ENCODE results near the gene RPL19.
A peak's percentile ranks its signal among the peaks of the same experiment; 100 is the strongest.
"Not testable (repeated sequence)": the region's sequence is repeated elsewhere in the genome, so short reads cannot be mapped to it uniquely, and the experiment has no call there.

Gene RPL19

GRCh38 chr17:39200070-39200879, at the start of gene RPL19:
Gene RPL19, plus strand, starts transcription at chr17:39200283. Its CDS starts 62 bp downstream, at chr17:39200345.
- peak; percentile 78 for DNase-seq

DNA sequence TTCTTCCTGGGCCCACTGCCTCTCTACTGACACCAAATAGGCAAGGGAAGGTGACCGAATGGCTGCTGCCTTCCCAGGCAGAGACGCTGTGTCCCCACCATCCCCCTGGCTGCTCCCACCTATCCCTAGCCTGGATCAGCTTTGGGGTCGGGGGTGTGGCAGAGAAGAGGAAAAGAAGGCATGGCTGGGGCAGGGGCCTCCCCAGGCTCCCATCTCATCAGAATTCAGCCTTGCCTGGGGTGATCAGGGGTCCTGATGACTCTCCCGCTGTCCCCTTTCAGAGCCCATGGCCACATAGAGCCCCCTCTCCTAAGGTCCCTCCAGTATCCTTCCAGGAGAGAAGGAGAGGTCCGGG, 49.3 kb upstream of the RPL19 start:
- no peak for DNase-seq

- DNase-seq, result no peak
Observed at GRCh38 chr17:39151150-39151942, 48.7 kb upstream of the RPL19 start, which contains the start of gene PLXDC1. Gene PLXDC1, minus strand, starts transcription at chr17:39151637. Its CDS starts 200 bp downstream, at chr17:39151437.

GRCh38 chr17:39151943-39152818, 47.9 kb upstream of the RPL19 start:
- DNase-seq, result peak; percentile 63

GRCh38 chr17:39153599-39154051, 46.5 kb upstream of the RPL19 start:
- DNase-seq, result peak; percentile 71

DNA sequence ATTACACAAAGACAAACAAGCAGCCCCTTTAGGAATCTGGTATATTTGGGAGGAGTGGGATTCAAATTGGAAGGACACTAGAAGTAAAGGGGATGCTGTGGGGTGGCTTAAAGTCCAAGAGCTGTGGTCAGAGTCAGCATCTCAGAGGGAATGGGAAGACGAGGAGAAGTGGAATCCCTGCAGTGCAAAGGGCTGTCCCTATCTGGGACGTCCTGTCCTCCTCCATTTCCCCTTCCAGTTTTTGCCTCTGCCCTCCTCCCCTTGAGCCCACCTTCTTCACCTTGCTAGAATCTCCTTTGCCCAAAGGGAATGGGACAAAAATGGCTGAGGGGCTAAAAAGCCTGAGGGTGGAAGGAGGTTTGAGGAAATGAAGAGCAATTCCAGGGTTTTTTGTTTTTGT, 44.4 kb upstream of the RPL19 start:
- DNase-seq, result no peak

DNA sequence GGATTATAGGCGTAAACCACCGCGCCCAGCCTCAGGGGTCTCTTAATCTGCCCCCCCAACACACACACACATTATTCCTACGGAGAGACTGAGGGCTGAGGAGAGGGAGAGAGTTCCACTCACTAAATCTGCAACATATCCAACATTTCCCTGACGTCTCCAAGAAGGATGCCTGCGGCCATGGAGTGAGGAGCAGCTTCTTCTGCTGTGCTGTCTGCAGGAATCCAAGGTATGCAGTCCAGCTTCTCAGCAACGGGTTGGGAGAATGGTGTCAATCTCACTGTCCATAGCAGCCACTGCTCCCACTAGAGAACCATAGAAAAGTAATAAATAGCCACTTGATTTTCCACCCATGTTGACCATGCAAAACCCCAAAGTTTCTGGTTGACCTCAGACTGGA, 43.6 kb upstream of the RPL19 start:
- DNase-seq, result no peak

- DNase-seq, result no peak
Observed at GRCh38 chr17:39158623-39159022, 41.5 kb upstream of the RPL19 start.

DNA sequence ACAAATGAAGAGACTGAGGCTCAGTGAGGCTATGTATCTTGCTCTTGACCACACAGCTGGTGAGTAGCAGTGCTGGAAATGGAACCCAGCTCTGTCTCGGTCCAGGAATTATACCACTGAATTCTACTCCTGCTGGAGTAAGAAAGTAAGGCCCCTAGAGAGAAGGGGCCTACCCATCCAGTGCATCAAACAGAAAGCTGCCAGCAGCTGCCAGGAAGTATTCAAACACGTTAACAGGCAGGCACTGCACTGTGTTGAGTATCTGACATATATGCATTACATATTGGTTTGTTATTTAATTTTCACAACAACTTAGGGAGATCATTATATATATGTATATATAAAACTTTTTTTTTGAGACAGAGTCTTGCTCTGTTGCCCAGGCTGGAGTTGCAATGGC, 38.1 kb upstream of the RPL19 start:
- DNase-seq, result no peak

GRCh38 chr17:39164675-39165143, 35.4 kb upstream of the RPL19 start:
- no peak for DNase-seq

- no peak for DNase-seq
Observed at GRCh38 chr17:39165178-39165840, 34.8 kb upstream of the RPL19 start.

DNA sequence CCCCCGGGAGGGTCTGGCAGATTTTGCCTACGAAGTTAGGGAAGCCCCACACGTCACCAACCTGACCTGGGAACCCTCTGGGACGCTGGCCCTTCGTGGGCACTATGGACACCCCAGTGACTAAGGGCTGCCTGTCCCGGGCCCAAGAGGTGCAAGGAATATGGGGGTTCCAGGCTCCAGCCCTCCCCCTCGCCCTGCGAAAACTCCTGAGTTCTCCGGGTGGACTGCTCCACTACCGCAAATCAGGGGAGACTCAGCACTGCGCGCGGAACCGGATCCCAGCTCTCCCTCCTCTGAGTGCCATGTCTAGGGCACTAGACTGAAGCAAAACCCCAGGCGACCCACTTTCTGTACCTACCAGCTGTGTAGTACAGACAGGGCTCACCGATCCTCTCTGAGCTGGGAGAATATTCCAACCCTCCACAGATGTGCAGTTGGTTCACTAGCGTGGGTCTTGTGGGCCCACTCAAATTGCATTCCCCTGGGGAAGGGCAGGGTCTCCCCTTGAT, 34.2 kb upstream of the RPL19 start, which contains the start of gene ARL5C:
TSS of gene ARL5C (minus strand) at position 321 of the 509 bp plus-strand sequence. CDS start 401 bp downstream, outside the sequence.
- DNase-seq, result no peak

GRCh38 chr17:39166437-39167335, 33.4 kb upstream of the RPL19 start:
- peak; percentile 45 for DNase-seq

GRCh38 chr17:39167476-39167875, 32.6 kb upstream of the RPL19 start:
- DNase-seq, result no peak

DNA sequence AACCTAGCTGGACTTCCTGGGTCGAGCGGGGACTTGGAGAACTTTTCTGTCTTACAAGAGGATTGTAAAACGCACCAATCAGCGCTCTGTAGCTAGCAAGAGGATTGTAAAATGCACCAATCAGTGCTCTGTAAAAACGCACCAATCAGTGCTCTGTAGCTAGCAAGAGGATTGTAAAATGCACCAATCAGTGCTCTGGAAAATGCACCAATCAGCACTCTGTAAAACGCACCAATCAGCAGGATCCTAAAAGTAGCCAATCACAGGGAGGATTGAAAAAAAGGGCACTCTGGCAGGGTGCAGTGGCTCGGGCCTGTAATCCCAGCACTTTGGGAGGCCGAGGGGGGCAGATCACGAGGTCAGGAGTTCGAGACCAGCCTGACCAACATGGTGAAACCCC, 31.6 kb upstream of the RPL19 start:
- DNase-seq, result not testable (repeated sequence)

DNA sequence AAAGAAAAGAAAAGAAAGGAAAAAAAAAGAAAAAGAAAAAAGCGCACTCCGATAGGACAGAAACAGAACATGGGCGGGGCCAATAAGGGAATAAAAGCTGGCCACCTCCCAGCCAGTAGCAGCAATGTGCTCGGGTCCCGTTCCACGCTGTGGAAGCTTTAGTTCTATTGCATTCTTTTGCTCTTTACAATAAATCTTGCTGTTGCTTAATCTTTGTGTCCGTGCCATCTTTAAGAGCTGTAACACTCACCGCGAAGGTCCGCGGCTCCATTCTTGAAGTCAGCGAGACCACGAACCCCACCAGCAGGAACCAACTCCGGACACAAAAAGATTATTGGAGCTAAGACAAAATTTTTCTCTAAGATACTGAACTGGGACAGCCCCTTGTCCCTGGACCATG, 31.0 kb upstream of the RPL19 start:
- DNase-seq, result no peak

DNA sequence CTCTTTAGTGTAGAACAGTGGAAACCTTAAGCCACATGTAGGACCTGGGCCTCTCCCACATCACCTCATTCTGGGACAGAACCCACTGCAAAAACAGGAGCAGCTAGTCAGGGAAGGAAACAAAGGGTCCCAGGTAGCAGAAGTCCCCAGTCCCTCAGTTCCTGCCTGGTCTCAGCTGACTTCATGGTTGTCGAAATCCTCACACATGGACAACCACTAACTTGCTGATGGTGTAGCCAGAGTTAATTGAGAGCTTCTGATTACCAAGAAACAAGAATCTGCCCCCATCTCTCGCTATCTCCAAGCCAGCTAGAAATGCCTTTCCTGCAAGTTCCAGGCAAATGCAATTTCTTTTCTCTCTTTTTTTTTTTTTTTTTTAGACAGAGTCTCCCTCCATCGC, 30.6 kb upstream of the RPL19 start:
- DNase-seq, result no peak

- DNase-seq, result no peak
Observed at GRCh38 chr17:39170109-39170508, 30.0 kb upstream of the RPL19 start.

GRCh38 chr17:39170558-39170957, 29.5 kb upstream of the RPL19 start:
- no peak for DNase-seq

GRCh38 chr17:39171933-39172332, 28.1 kb upstream of the RPL19 start:
- no peak for DNase-seq

DNA sequence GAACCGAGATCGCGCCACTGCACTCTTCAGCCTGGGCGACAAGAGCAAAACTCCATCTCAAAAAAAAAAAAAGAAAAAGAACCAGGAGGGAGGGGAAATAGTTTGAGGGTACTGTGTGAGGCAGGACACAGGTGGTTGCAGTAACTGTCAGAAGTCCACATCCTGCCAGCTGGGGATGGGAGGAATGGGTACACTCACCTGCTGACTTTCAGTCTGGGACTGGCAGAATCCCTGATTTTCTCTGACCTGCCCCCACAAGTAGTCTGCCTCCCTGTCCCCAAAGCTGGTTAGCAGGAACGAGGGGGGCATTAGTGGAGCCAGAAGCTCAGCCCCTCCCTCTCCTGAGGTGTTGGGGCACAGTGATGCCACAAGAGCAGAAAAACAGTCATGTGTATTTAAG, 27.0 kb upstream of the RPL19 start:
- no peak for DNase-seq

All from DMS79 (cell line).